Fibroblast of the aortic adventitia (primary cell): Measurements from ENCODE around the gene AKAP9. TPM values are rescaled to one million over a fixed set of nuclear protein-coding genes. Genes with fewer than 3 reads are reported as not detected.

Source experiments
- DNase-seq: peaks from one replicate; pipeline ENCODE4 v3.0.0-alpha.2; 2010; ENCODE audit warnings: low read depth
- H3K4me3 ChIP-seq: 2 replicates; pipeline ENCODE4 v1.5.1; 2011; ENCODE audit warnings: low read depth, mild to moderate bottlenecking, control low read depth, low read length, moderate library complexity
- total RNA-seq: library from RNA; depleted of rRNA; stranded (reverse); fragments of >200 nt; gene quantifications from 2 replicates; pipeline ENCODE4 v1.2.3, GENCODE V29; 2012; ENCODE audit warnings: low replicate concordance
- TF ChIP-seq, protein P1 (sequence below): IDR thresholded peaks from 2 replicates; pipeline ENCODE4 v1.5.1; 2011; ENCODE audit warnings: mild to moderate bottlenecking, low read length, control low read depth, inconsistent platforms; ENCODE audit not compliant: insufficient read depth

Gene AKAP9
- total RNA-seq, 1 donor: 53.3 TPM

DNA sequence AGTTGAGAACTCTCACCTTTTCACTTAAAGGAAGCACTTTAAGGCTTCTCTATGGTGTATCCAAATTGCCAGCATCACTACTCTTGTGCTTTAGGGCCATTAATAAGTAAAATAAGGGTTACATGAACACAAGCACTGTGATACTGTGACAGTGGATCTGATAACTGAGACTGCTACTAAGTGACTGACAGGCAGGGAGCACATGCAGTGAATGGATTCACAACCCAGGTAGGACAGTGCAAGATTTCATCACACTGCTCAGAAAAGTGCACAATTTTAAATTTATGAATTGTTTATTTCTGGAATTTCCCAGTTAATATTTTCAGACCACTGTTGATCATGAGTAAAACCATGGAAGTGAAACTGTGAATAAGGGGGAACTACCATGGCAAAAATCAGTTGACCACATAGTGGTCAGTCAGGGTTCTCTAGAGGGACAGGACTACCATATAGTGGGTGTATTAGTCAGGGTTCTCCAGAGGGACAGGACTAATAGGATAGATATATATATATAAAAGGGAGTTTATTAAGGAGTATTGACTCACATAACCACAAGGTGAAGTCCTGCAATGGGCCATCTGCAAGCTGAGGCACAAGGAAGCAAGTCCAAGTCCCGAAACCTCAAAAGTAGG lies 214.6 kb downstream of the AKAP9 start:
- no peak for DNase-seq
- TF ChIP-seq, protein P1, sequence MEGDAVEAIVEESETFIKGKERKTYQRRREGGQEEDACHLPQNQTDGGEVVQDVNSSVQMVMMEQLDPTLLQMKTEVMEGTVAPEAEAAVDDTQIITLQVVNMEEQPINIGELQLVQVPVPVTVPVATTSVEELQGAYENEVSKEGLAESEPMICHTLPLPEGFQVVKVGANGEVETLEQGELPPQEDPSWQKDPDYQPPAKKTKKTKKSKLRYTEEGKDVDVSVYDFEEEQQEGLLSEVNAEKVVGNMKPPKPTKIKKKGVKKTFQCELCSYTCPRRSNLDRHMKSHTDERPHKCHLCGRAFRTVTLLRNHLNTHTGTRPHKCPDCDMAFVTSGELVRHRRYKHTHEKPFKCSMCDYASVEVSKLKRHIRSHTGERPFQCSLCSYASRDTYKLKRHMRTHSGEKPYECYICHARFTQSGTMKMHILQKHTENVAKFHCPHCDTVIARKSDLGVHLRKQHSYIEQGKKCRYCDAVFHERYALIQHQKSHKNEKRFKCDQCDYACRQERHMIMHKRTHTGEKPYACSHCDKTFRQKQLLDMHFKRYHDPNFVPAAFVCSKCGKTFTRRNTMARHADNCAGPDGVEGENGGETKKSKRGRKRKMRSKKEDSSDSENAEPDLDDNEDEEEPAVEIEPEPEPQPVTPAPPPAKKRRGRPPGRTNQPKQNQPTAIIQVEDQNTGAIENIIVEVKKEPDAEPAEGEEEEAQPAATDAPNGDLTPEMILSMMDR: no peak
- no peak overlapping the region for H3K4me3 ChIP-seq

DNA sequence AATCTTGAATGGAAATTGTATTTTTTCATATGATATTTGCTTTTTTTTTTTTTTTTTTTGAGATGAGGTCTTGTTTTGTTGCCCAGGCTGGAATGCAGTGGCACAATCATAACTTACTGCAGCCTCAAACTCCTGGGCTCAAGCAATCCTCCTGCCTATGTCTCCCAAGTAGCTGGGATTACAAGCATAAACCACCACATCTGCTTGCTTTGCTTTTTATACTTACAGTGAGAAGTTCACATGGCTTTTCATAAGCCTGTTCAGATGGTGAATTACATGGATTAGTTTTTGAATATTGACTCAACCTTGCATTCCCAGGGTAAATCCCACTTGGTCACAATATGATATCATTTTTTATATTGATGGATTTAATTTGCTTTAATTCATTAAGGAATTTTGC lies 216.3 kb downstream of the AKAP9 start:
- TF ChIP-seq, protein P1: no peak
- no peak overlapping the region for H3K4me3 ChIP-seq
- DNase-seq: peak; percentile 9

DNA sequence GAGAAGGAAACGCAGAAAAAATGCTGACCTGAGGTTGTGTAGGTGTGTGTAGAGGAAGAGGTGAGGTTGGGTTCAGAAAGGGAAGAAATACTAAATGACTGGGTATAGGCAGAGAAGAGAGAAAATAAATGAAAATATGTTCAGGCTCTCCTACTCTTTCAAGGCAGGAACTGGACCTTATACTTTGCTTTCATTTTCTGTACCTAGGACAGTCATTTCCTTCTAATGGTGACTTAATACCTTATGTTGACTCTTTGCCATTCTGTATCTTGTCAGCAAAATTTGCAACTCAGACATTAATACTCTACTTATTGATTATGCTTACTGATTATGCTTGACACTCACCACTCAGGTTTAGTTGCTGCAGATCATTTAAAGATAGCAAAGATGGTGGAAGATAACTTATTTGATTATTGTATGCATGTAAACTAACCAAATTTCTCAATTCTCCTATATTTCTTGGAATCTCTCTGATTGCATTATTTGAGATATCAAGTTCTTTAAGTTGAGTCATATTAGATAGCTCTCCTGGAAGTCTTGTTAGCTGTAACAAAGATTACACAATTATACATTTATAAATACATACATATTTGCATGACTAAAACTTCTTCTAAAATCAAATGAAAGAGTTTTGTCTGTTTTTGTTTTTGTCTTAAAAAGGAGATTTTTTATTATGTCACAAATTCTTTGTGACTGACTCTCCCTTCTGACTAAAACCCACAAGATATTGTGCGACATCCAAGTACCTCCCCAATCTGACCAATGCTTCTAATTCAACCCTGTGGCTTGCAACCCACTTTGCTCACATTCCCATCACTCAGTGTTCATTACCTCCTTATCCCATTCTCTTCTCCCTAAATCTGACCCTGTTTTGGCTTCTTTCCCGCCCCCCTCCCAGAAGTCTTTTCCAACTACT lies 218.3 kb downstream of the AKAP9 start:
- TF ChIP-seq, protein P1: no peak
- no peak overlapping the region for H3K4me3 ChIP-seq
- DNase-seq: peak; percentile 91

Other genes starting within 250 kb of the AKAP9 start
- gene MTERF1, start 60.2 kb upstream of the AKAP9 start, total RNA-seq: 10.9 and 15.8 TPM in 2 replicates
- 119 and 120 TPM in 2 replicates for gene CYP51A1, start 193.6 kb downstream of the AKAP9 start, total RNA-seq
- gene LRRD1, start 238.3 kb downstream of the AKAP9 start, total RNA-seq: 0.09 and 0.41 TPM in 2 replicates